DOHH2 (cell line): Measurements from ENCODE around the gene IL34.

ENCODE experiments used
- H3F3A ChIP-seq: fragments of 200-600 bp; sonication (generic), shearing (Covaris generic); 2 replicates; pipeline ENCODE4 v1.6.0; 2016; ENCODE audit warnings: antibody characterized with exemption, mild to moderate bottlenecking; ENCODE audit not compliant: control insufficient read depth, insufficient read depth
- H3K27ac ChIP-seq: fragments of 200-600 bp; sonication (generic); 2 replicates; pipeline ENCODE4 v1.5.1; 2014; ENCODE audit warnings: low read depth, mild to moderate bottlenecking, low read length, moderate library complexity
- H3K27me3 ChIP-seq: fragments of 200-600 bp; sonication (generic); 2 replicates; pipeline ENCODE4 v1.6.1; 2014; ENCODE audit warnings: mild to moderate bottlenecking, low read length, mixed read lengths; ENCODE audit not compliant: control insufficient read depth
- H3K36me3 ChIP-seq: fragments of 200-600 bp; sonication (generic); 2 replicates; pipeline ENCODE4 v1.6.1; 2014; ENCODE audit warnings: mild to moderate bottlenecking, low read length, moderate library complexity, mixed read lengths; ENCODE audit not compliant: control insufficient read depth
- H3K4me1 ChIP-seq: fragments of 200-600 bp; sonication (generic); 2 replicates; pipeline ENCODE4 v1.6.1; 2014; ENCODE audit warnings: mild to moderate bottlenecking, low read length, mixed read lengths; ENCODE audit not compliant: control insufficient read depth
- H3K4me2 ChIP-seq: fragments of 200-600 bp; sonication (generic); 2 replicates; pipeline ENCODE4 v1.6.0; 2014; ENCODE audit warnings: mild to moderate bottlenecking, low read length, moderate library complexity
- H3K4me3 ChIP-seq: fragments of 200-600 bp; sonication (generic); 2 replicates; pipeline ENCODE4 v1.5.1; 2014; ENCODE audit warnings: mild to moderate bottlenecking, low read length, mixed read lengths
- H3K79me2 ChIP-seq: fragments of 200-600 bp; sonication (generic); 2 replicates; pipeline ENCODE4 v1.6.1; 2014; ENCODE audit warnings: mild to moderate bottlenecking, low read length, mixed read lengths; ENCODE audit not compliant: control insufficient read depth
- H3K9me2 ChIP-seq: fragments of 200-600 bp; sonication (generic); replicated peaks from 2 replicates; pipeline ENCODE4 v1.6.1; 2014; ENCODE audit warnings: mild to moderate bottlenecking, low read length, mixed read lengths; ENCODE audit not compliant: control insufficient read depth
- H3K9me3 ChIP-seq: fragments of 200-600 bp; sonication (generic); 2 replicates; pipeline ENCODE4 v1.6.1; 2014; ENCODE audit warnings: antibody characterized with exemption, low read length, mixed read lengths; ENCODE audit not compliant: control insufficient read depth, insufficient read depth
- H4K20me1 ChIP-seq: fragments of 200-600 bp; sonication (generic); 2 replicates; pipeline ENCODE4 v1.6.0; 2014; ENCODE audit warnings: low read depth, mild to moderate bottlenecking, antibody characterized with exemption, low read length, moderate library complexity; ENCODE audit not compliant: control insufficient read depth, insufficient read depth
- EZH2phosphoT487 ChIP-seq: fragments of 200-600 bp; sonication (generic); IDR thresholded peaks from 2 replicates; pipeline ENCODE4 v1.6.1; 2017; ENCODE audit warnings: borderline replicate concordance, mild to moderate bottlenecking, antibody characterized with exemption, low read length, moderate library complexity, mixed read lengths
- TF ChIP-seq, protein P1 (sequence below): fragments of 200-600 bp; sonication (generic); IDR thresholded peaks from one replicate; pipeline ENCODE4 v1.5.1; 2014; ENCODE audit warnings: antibody characterized with exemption, mild to moderate bottlenecking, low read depth, low read length; ENCODE audit not compliant: poor library complexity, severe bottlenecking

Gene IL34

DNA sequence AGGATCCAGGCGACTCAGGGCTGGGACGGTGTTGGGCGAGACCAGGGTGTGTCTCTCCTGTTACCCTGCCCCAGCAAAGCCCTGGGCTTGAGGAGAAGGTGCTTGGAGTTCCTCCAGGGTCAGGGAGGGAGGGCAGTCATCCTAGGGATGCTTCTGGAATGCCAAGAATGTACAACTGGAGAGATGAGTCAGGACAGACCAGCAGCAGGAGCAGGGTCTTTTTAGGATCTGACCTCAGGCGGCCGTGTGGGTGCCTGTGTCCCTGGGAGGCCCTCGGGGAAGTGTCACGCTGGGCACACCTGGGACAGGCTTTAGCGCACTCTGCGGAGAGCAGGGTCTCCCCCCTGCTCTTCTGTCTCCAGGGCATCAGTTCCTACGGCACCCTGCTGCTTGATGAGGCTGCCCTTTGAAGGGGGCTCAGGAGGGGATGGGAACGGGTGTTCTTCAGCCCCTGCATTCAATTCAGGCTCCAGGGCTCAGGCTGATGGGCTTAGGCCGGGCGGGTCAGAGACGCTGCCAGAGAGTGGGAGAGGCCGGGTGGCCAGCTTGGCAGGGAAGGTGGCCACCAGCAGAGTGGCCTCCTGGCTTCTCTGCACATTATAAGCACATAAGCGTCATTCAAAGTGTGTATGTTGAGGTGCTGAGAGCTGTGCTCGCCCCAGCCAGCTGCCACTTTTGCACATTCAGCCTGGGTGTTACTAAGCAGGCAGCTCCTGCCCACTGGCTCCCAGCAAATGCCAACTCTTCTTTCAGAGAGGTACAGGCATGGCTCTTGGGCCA, 47.9 kb downstream of the IL34 start:
- Histone ChIP-seq H3K79me2 (no peaks in the 10 kb centered on the region), H3K4me2 (no peak overlapping the region), H3K27ac (no peak overlapping the region)

DNA sequence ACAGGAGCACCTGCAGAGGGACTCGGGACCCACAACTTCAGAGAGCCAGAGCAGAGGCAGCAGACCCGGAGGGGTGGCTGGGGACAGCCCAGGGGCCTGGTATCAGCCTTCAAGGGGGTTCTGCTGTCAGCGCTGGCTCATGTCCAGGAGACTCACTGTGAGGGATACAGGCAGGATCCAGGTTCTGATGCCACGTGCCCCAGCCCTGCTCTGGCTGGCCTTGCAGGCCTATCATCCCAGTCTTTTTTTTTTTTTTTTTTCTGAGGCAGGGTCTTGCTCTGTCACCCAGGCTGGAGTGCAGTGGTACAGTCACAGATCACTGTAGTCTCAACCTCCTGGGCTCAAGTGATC, 48.5 kb downstream of the IL34 start:
- Histone ChIP-seq H3F3A (no peaks in the 10 kb centered on the region), H4K20me1 (no peaks in the 10 kb centered on the region), H3K4me2 (no peak overlapping the region), H3K36me3 (no peaks in the 10 kb centered on the region), H3K79me2 (no peaks in the 10 kb centered on the region), H3K27me3 (no peaks in the 10 kb centered on the region), H3K27ac (no peak overlapping the region), H3K4me3 (no peak overlapping the region), H3K9me3 (no peaks in the 10 kb centered on the region), H3K9me2 (no peaks in the 10 kb centered on the region), H3K4me1 (peaks cover 6% of the 10 kb centered on the region; the same call in 1 of the 2 replicates)
- TF ChIP-seq EZH2phosphoT487: no peak
- TF ChIP-seq, protein P1, sequence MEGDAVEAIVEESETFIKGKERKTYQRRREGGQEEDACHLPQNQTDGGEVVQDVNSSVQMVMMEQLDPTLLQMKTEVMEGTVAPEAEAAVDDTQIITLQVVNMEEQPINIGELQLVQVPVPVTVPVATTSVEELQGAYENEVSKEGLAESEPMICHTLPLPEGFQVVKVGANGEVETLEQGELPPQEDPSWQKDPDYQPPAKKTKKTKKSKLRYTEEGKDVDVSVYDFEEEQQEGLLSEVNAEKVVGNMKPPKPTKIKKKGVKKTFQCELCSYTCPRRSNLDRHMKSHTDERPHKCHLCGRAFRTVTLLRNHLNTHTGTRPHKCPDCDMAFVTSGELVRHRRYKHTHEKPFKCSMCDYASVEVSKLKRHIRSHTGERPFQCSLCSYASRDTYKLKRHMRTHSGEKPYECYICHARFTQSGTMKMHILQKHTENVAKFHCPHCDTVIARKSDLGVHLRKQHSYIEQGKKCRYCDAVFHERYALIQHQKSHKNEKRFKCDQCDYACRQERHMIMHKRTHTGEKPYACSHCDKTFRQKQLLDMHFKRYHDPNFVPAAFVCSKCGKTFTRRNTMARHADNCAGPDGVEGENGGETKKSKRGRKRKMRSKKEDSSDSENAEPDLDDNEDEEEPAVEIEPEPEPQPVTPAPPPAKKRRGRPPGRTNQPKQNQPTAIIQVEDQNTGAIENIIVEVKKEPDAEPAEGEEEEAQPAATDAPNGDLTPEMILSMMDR: no peak

More for the DNA sequence above, 47.9 kb downstream of the IL34 start:
- no peaks in the 10 kb centered on the region for H4K20me1 ChIP-seq
- H3K9me3 ChIP-seq: no peaks in the 10 kb centered on the region
- no peaks in the 10 kb centered on the region for H3K27me3 ChIP-seq
- peaks cover 6% of the 10 kb centered on the region; the same call in 1 of the 2 replicates for H3K4me1 ChIP-seq
- H3K4me3 ChIP-seq: no peak overlapping the region
- H3K36me3 ChIP-seq: no peaks in the 10 kb centered on the region
- TF ChIP-seq EZH2phosphoT487: no peak
- TF ChIP-seq, protein P1: no peak
- no peaks in the 10 kb centered on the region for H3K9me2 ChIP-seq
- H3F3A ChIP-seq: no peaks in the 10 kb centered on the region

DNA sequence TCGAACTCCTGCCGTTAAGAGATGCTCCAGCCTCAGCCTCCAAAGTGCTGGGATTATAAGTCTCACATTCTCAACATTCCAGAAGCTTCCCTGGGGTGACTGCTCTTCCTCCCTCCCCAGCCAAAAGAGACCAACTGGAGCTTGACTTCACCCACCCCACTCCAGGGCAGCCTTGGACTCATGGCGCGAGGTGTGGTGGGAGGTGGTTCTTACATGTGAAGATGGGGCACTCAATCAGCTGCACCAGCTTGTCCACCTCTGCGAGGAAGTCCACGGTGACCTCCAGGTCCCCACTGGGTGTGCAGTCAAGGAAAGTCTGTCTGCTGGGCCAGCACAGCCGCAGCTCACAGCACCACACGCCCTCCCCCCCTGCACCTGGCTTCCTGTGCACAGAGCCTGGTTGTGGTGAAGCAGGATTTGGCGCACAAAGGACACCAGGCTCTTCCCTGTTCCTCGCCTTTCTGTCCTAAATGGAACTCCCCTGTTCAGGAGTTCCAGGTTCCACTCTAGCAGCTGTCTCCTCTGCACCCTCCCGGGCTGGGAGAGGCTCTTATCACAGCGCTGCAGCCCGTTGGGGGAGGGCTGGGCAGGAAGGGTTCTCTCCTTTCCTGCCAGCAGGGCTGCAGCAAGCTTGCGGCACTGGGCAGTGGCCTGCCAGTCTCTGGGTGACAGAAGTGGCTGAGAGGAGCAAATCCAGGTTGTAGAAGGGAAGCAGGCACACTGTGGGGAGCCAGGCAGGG, 49.1 kb downstream of the IL34 start:
- H3K9me3 ChIP-seq: no peaks in the 10 kb centered on the region
- H3K4me1 ChIP-seq: peaks cover 6% of the 10 kb centered on the region; the same call in 1 of the 2 replicates
- no peak overlapping the region for H3K4me3 ChIP-seq
- no peaks in the 10 kb centered on the region for H3K36me3 ChIP-seq
- no peaks in the 10 kb centered on the region for H3K27me3 ChIP-seq
- no peaks in the 10 kb centered on the region for H4K20me1 ChIP-seq
- no peak overlapping the region for H3K4me2 ChIP-seq
- TF ChIP-seq EZH2phosphoT487: no peak
- TF ChIP-seq, protein P1: no peak
- H3K79me2 ChIP-seq: no peaks in the 10 kb centered on the region
- H3F3A ChIP-seq: no peaks in the 10 kb centered on the region
- no peak overlapping the region for H3K27ac ChIP-seq
- no peaks in the 10 kb centered on the region for H3K9me2 ChIP-seq
